ENCODE data around the gene CENPP.

GRCh38 chr9:92592946-92593861, 267.5 kb downstream of the CENPP start:
- no peak for TF ChIP-seq CTCF (conservative IDR thresholded peaks at IDR 0.05; ENCODE audit: low read depth, low read length)
- TF ChIP-seq EZH2 (IDR thresholded peaks at IDR 0.05; ENCODE audit: low read length, unreplicated experiment), result no peak

All from PC-3 (cell line).